Ovary (tissue), 3 donors: ENCODE measurements around the gene GTF2H1.

Experiments used
- POLR2A ChIP-seq: fragments of 450-650 bp; IDR thresholded peaks from one replicate; pipeline ENCODE4 v1.6.1; 2017; ENCODE audit warnings: antibody characterized with exemption, mild to moderate bottlenecking, moderate library complexity
- TF ChIP-seq, protein P1 (sequence below), 3 donors: fragments of 450-650 bp in 2 of 3; fragments of 200-600 bp in 1 of 3; IDR thresholded peaks; one replicate each; pipeline versions ENCODE4 v1.5.1 to v1.8.0; 2016 to 2022; ENCODE audit warnings: antibody characterized with exemption in 3 of 3, mild to moderate bottlenecking in 1 of 3
- donor health status: DM: no; HTN: no; CAD: no.

- TF ChIP-seq, protein P1, sequence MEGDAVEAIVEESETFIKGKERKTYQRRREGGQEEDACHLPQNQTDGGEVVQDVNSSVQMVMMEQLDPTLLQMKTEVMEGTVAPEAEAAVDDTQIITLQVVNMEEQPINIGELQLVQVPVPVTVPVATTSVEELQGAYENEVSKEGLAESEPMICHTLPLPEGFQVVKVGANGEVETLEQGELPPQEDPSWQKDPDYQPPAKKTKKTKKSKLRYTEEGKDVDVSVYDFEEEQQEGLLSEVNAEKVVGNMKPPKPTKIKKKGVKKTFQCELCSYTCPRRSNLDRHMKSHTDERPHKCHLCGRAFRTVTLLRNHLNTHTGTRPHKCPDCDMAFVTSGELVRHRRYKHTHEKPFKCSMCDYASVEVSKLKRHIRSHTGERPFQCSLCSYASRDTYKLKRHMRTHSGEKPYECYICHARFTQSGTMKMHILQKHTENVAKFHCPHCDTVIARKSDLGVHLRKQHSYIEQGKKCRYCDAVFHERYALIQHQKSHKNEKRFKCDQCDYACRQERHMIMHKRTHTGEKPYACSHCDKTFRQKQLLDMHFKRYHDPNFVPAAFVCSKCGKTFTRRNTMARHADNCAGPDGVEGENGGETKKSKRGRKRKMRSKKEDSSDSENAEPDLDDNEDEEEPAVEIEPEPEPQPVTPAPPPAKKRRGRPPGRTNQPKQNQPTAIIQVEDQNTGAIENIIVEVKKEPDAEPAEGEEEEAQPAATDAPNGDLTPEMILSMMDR (IDR thresholded peaks at IDR 0.05): no peak
- no peak for TF ChIP-seq POLR2A
Observed at GRCh38 chr11:18308242-18308641, 14.1 kb upstream of the GTF2H1 start.
